Colonic mucosa (tissue), 4 donors: ENCODE results near the gene CABP4. TPM values are rescaled to one million over a fixed set of nuclear protein-coding genes. Genes with fewer than 3 reads are reported as not detected.
A peak's percentile ranks its signal among the peaks of the same experiment; 100 is the strongest.

Experiments used
- DNase-seq: peaks from one replicate; pipeline ENCODE4 v3.0.0-alpha.2; 2020
- H3K27ac ChIP-seq: fragments of 200-600 bp; one replicate; pipeline ENCODE4 v1.8.0; 2021
- H3K27me3 ChIP-seq: fragments of 200-600 bp; one replicate; pipeline ENCODE4 v1.8.0; 2021
- H3K36me3 ChIP-seq: fragments of 200-600 bp; one replicate; pipeline ENCODE4 v1.8.0; 2021
- H3K4me1 ChIP-seq: fragments of 200-600 bp; one replicate; pipeline ENCODE4 v1.8.0; 2021; ENCODE audit warnings: mild to moderate bottlenecking
- H3K4me3 ChIP-seq: fragments of 200-600 bp; one replicate; pipeline ENCODE4 v1.8.0; 2021
- H3K9ac ChIP-seq, 2 donors: one replicate each; pipeline ENCODE4 v1.7.0; 2013; ENCODE audit warnings: control low read depth in 2 of 2, low read depth in 2 of 2, low read length in 2 of 2
- H3K9me3 ChIP-seq: fragments of 200-600 bp; one replicate; pipeline ENCODE4 v1.8.0; 2021
- intact Hi-C: fragments of 100-400 bp; cut with DNase I; formaldehyde crosslinking; loops from one replicate; pipeline ENCODE4 v1.14.1; 2022
- total RNA-seq, 2 donors: library from RNA; stranded (reverse); fragmentation: NEBNext Ultra II Directional in 1 of 2; extraction: Animal tissue kit (Norgen Biotek cat#: 25700) in 1 of 2; gene quantifications; one replicate each; pipeline ENCODE4 v1.2.1, GENCODE V29; 2021
- TF ChIP-seq, protein P1 (sequence below): fragments of 200-600 bp; IDR thresholded peaks from one replicate; pipeline ENCODE4 v1.8.0; 2022; ENCODE audit warnings: antibody characterized with exemption, mild to moderate bottlenecking
- donor health status: healthy.
- donor health status: DM: no; HTN: no; CAD: no.
- donor health status: DM: no; HTN: no; CAD: no.

The CABP4 gene
- total RNA-seq, 2 donors from 2014 or later: 0.20 to 0.53 TPM

GRCh38 chr11:67439321-67440228 is 15.6 kb upstream of the CABP4 start:
- H3K4me1 ChIP-seq: peaks cover 11% of the 10 kb centered on the region
- TF ChIP-seq, protein P1, sequence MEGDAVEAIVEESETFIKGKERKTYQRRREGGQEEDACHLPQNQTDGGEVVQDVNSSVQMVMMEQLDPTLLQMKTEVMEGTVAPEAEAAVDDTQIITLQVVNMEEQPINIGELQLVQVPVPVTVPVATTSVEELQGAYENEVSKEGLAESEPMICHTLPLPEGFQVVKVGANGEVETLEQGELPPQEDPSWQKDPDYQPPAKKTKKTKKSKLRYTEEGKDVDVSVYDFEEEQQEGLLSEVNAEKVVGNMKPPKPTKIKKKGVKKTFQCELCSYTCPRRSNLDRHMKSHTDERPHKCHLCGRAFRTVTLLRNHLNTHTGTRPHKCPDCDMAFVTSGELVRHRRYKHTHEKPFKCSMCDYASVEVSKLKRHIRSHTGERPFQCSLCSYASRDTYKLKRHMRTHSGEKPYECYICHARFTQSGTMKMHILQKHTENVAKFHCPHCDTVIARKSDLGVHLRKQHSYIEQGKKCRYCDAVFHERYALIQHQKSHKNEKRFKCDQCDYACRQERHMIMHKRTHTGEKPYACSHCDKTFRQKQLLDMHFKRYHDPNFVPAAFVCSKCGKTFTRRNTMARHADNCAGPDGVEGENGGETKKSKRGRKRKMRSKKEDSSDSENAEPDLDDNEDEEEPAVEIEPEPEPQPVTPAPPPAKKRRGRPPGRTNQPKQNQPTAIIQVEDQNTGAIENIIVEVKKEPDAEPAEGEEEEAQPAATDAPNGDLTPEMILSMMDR: no peak
- peak overlapping the region; percentile 3 to 60 for H3K9ac ChIP-seq
- H3K27me3 ChIP-seq: no peaks in the 10 kb centered on the region
- no peaks in the 10 kb centered on the region for H3K9me3 ChIP-seq
- intact Hi-C loops: no loop called here
- peak; percentile 61 for DNase-seq
- H3K4me3 ChIP-seq: no peak overlapping the region
- peak overlapping the region; percentile 18 for H3K27ac ChIP-seq
- no peaks in the 10 kb centered on the region for H3K36me3 ChIP-seq

GRCh38 chr11:67440229-67441097 is 14.7 kb upstream of the CABP4 start:
- H3K27ac ChIP-seq: peak overlapping the region; percentile 18

DNA sequence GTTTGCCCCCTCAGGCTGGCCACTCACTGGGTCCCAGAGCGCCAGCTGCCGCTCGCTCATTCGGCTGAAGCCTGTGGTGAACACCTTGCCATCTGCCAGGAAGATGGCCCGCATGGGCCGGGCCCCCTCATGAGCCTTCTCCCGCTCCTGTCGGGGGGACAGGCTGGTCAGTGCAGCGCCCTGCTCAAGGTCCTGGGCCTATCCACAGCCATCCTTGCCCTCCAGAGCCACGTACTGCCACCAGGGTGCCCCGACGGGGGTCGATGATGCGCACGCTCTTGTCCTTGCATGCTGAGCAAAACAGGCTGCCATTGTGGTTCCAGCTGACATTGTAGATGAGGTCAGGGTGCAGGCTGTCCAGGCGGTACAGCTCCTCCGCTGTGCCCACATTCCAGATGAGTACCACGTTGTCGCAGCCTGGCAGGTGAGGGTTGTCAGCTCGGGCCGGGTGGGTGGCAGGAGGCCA is 14.0 kb upstream of the CABP4 start:
- no peak for DNase-seq
- no peak overlapping the region for H3K9ac ChIP-seq

More at GRCh38 chr11:67440229-67441097, 14.7 kb upstream of the CABP4 start:
- Histone ChIP-seq H3K9ac (peak overlapping the region in 1 of 2 donors; percentile 14), H3K36me3 (no peaks in the 10 kb centered on the region), H3K4me1 (peaks cover 11% of the 10 kb centered on the region), H3K9me3 (no peaks in the 10 kb centered on the region), H3K27me3 (no peaks in the 10 kb centered on the region), H3K4me3 (no peak overlapping the region)
- DNase-seq: no peak
- TF ChIP-seq, protein P1: no peak
- intact Hi-C loops: no loop called here

GRCh38 chr11:67441731-67442351 is 13.3 kb upstream of the CABP4 start:
- no peak overlapping the region for H3K27ac ChIP-seq
- intact Hi-C loops: no loop called here
- H3K9ac ChIP-seq: peak overlapping the region in 1 of 2 donors; percentile 97
- no peak for DNase-seq
- H3K27me3 ChIP-seq: no peaks in the 10 kb centered on the region
- peak overlapping the region; percentile 98 for H3K4me3 ChIP-seq
- TF ChIP-seq, protein P1: no peak
- peaks cover 11% of the 10 kb centered on the region for H3K4me1 ChIP-seq
- H3K9me3 ChIP-seq: no peaks in the 10 kb centered on the region
- no peaks in the 10 kb centered on the region for H3K36me3 ChIP-seq

More for the DNA sequence above, 14.0 kb upstream of the CABP4 start:
- H3K9me3 ChIP-seq: no peaks in the 10 kb centered on the region
- no peaks in the 10 kb centered on the region for H3K36me3 ChIP-seq
- intact Hi-C loops: no loop called here
- no peak overlapping the region for H3K4me3 ChIP-seq
- H3K4me1 ChIP-seq: peaks cover 11% of the 10 kb centered on the region
- no peaks in the 10 kb centered on the region for H3K27me3 ChIP-seq
- TF ChIP-seq, protein P1: no peak
- no peak overlapping the region for H3K27ac ChIP-seq
